ENCODE results near the gene TRIM7.
"Not testable (repeated sequence)": the region's sequence is repeated elsewhere in the genome, so short reads cannot be mapped to it uniquely, and the experiment has no call there.

Gene TRIM7

DNA sequence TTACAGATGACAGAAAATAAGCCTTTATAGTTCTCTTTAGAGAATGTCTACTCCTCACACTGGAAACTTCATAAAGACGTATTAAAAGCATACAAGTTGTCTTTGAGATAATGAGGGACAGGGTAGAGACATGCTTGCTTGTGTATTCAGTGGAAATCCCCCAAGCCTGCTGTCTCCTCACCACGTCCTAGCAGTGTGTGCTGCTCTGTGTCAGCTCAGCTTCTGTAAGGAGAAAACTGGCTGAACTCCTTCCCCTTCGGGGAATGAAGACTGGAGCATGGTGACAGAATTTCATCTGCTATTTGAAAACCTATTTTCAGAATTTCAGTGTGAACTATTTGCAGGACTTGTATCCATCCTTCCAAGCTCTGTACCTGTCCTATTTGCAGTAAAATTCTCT lies 48.2 kb downstream of the TRIM7 start:
- no peak for FAIRE-seq
- DNase-seq (ENCODE audit: low spot score): no peak

DNA sequence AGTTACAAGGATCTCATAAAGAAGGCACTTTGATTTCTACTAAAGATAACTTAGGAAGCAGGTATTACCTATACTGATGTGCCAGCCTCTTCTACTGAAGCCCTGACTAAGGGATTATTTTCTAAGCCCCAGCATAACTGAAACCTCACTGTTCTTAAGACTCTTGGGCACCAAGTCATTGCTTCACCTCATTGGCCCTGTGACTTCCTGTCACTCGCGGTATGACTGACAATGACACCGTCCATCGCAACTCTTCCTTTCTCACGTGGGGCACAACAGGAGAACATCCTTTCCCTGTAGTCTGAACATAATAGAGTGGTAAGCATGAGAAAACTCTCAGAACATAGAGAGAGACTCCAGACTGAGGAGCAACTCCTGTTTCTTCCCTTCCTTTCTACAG lies 51.2 kb downstream of the TRIM7 start:
- FAIRE-seq (no peak), DNase-seq (ENCODE audit: low spot score) (no peak)

GRCh38 chr5:181152406-181152805 lies 52.6 kb downstream of the TRIM7 start:
- FAIRE-seq: peak; percentile 56
- peak; percentile 71 for DNase-seq (ENCODE audit: low spot score)

- FAIRE-seq: no peak
- DNase-seq (ENCODE audit: low spot score): no peak
Observed at GRCh38 chr5:181151146-181151545, 53.9 kb downstream of the TRIM7 start.

GRCh38 chr5:181149806-181150733 lies 54.9 kb downstream of the TRIM7 start:
- DNase-seq (ENCODE audit: low spot score): no peak
- no peak for FAIRE-seq

DNA sequence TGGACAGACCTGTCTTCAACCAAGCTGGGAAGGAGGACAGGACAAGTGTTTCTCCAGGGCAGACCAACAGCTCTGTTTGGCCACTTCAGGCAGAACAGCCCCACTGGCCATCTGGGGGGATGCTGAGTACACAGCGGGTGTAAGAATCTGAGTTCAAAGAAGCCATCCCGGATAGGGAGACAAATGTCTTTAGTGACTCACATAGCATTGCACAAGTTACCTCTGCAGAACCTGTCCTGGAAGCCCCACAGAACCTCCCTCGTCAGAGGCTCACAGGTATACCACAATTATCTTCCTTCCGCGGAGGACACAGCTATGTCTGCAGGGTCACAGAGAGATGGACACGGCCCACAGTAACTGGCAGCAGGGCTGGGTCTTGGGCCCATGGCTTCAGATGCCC lies 55.6 kb downstream of the TRIM7 start:
- DNase-seq (ENCODE audit: low spot score) (no peak), FAIRE-seq (no peak)

GRCh38 chr5:181146927-181147636 lies 57.9 kb downstream of the TRIM7 start, which contains the start of gene OR2V2:
Gene OR2V2, plus strand, starts transcription at chr5:181147586. Its CDS starts 7,357 bp downstream, at chr5:181154943.
- not testable (repeated sequence) for FAIRE-seq; DNase-seq (ENCODE audit: low spot score)

- no peak for DNase-seq (ENCODE audit: low spot score)
- FAIRE-seq: no peak
Observed at GRCh38 chr5:181145133-181145532, 59.9 kb downstream of the TRIM7 start.

Measured in RCC 7860 (cell line).